Stimulated activated CD8-positive, alpha-beta memory T cell treated with anti-CD3 and anti-CD28 coated beads, Interleukin-12 subunit alpha, Interleukin-12 subunit beta, amount 100 ng/mL, for 1 hour (primary cell): ENCODE data around the gene METAP1.
"Not testable (repeated sequence)": the region's sequence is repeated elsewhere in the genome, so short reads cannot be mapped to it uniquely, and the experiment has no call there.

Source experiments
- DNase-seq: peaks from one replicate; pipeline ENCODE4 v3.0.0-alpha.2; 2020; ENCODE audit warnings: low read depth

Gene METAP1

DNA sequence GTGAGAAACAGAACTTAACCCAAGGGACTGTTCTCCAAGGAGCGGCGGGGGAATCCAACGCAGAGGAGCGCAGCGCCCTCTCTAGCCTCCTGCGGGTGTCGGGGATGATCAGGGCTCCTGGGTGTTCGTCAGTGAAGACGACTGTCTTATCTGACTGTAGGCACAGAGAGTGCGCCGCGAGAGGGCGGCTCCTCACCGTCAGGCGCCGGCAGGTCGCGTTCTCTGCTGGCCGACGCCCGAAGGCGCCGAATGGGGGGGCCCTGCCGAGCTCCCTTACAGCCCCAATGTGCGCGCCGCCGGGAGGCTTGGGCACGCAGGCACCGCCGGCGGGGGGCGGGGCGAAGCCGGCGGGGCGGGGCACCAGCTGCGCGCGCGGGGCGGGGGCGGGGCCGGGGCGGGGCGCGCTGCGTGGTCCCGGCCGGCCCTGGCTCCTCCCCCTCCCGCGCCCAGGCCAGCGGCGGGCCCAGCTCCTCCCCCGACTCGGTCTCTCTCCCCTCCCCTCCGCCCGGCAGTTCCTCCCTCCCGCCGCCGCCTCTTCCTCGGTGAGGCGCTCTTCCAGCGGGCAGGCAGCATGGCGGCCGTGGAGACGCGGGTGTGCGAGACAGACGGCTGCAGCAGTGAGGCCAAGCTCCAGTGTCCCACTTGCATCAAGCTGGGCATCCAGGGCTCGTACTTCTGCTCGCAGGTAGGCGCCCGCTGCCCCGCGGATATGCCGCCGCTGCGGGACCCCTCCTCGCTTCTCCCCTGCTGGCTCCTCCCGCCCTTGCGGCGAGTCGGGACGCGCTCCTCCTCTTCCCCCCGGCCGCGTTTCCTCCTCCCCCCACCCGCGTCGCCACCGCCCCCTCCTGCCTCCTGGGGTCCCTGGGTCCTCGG is at the start of gene METAP1:
TSS of gene METAP1 (plus strand) at position 539 of the 873 bp plus-strand sequence. CDS start at position 572, 33 bp downstream.
- DNase-seq: peak; percentile 92

DNA sequence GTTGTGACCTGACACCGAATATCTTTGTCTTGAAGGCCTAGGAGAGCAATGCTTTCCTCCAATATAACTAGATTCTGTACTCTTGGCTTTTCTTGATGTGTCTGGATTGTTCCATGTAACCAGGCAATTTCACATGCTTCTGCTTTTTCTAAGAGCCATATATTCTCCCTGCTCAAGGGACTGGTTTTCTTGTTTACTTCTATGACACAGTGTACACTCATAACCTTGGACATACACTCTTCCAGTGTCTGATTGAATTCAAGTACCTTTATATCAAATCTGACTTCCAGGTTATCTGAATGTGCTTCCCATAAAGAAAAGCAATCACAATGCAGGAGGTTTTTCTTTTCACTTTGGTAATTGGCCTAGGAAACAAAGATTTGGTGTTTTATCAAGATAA is 49.2 kb upstream of the METAP1 start:
- DNase-seq: no peak

DNA sequence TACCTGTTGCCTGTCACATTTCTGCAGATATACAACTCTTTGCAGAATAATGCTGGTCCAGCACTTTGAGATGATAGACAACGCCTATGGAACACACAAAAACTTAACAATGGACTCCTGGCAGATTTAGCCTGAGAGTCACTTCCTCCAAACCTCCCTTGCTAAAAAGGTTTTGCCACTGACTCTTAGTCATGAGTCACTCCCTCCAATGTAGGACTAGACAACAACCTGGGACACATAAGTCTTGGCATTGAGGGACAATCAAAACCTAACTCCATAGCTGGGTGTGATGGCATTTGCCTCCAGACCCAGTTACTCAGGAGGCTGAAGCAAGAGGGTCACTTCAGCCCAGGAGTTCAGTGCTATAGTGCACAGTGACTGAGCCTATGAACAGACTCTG is 44.6 kb upstream of the METAP1 start:
- DNase-seq: no peak

DNA sequence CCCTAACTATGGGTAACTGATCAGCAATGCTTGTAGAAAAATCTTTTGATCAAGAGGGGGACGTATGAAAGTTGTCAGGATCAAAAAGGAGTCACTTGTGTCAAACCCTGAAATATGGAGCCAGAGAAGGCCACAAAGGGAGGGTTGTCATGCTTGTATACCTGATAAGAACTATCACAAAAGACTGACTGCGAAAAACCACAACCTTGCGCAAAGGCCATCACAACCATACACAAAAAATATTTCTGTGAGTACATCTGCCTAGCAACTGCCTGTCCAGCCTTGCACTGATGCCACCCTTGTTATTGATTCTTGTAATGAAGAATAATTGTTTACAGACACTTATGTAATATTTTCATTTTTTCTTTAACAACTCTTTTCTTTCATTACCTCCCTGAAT is 43.8 kb upstream of the METAP1 start:
- DNase-seq: no peak

DNA sequence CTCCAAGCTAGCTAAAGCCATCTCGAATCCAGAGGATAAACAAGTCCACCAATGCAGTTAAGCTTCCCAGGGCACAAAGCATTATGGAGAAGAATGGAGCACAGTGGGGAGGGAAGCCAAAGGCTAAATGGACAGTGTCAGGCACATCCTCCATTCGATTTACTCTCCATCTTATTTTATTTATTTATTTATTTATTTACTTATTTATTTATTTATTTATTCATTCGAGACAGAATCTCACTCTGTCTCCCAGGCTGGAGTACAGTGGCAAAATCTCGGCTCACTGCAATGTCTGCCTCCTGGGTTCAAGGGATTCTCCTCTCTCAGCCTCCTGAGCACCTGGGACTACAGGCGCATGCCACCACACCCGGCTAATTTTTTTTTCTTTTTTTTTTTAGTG is 40.3 kb upstream of the METAP1 start:
- no peak for DNase-seq

DNA sequence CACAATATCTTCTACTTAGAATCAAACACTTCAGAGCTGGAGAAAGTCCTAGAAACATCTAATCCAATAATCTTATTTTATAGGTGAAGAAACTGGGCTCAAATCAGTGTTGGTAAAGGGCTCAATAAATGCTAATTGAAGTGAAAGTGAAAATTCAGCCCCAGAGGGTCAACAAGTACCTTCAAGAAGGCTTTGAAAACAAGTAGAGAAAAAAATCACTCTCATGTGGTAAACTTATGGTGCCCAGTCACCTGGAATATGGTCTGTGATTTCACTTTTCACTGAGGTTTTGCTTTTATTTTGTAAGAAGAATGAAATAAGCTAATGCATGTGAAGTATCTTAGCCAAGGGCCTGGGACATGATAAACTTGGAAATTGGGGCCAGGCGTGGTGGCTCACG is 37.5 kb upstream of the METAP1 start:
- DNase-seq: no peak

DNA sequence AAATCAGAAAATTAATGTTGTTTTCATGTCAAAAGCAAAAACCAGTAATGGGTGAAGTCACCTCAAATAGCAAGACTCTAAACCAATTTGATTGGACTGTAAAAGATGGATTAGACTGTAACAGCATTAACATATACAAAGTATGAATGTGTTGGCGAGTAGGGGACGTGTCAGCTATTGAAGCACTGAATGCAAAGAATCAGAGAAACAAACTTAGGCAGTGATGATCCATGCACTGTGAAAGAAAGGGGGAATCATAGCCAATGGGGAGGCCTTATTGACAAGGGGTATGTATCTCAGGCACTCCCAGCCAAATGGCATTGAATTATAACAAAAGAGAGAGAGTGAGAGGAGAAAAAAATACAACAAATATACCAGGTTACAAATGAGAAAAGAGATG is 36.1 kb upstream of the METAP1 start:
- DNase-seq: no peak

DNA sequence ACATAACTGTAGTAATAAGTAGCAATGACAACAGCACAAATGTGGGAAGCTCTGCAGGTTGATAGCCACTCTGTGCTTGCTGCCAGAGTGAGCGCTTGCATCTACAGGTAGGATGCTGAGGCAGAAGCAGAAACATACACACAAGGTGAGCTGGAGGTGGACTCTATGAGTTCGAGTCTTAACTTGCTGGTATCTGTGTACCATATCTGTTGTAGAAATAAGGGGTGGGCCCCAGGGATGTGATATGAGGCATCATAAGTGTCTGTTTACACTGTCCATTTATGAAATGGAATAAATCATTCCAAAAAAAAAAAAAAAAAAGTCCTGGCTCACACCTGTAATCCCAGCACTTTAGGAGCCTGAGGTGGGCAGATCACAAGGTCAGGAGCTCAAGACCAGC is 33.8 kb upstream of the METAP1 start:
- DNase-seq: no peak

DNA sequence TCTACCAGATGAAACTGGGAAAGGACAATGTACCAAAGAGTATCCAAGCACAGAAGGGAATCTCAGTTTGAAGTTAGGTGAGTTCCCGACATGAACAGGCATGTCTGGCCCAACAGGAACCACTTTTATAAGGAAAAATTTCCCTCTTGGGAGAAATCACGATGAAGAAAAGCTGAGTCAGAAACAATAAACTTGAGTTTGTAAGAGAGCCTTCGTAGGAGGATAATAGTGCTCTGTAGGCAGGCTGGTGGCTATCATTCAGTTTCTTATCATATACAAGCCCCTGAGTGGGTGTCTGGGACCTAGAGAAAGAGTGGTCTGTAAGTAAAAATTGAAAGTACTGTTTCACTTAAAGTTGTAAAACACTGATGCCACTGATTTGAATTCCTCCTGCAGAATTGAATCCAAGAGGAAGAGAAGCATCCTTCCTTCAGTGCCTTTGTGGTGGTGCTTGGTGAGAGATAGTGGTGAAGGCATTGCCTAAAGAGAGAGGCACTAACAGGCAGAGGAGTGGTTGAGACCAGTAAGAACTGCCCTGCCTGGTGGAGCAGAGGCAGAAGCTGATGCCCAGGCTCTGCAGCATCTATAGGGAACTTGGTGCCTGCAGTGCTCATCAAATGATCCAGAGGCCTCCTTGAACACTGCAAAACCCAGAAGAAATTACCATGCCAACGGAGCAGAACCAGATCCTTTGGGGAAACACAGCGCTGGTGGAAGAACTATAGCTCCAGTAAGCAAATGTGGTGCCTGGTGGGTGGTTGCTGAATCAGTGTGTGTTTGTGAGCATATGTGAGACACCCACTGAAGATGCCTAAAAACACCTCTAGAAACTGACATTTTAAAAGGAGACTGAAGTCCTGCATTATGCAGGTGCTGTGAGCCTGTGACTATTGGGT is 31.7 kb upstream of the METAP1 start:
- no peak for DNase-seq

DNA sequence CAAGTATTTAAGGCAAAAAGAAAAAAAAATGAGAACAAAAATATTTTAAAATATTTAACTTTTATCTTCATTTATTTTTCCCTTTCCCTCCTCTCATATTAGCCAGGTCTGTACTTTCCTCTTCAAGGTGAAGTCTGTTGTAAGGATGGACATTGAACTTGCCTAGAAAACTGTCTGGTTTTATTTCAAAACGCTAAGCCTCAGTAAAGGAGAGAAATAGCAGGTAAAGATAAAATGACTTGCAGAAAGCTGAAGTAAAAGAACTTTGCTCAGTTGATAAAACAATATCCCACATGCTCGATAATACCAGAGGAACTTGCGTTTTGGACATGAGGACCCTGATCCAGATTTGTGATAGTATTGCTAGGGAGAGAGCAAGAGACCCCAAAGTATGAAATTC is 28.6 kb upstream of the METAP1 start:
- no peak for DNase-seq

DNA sequence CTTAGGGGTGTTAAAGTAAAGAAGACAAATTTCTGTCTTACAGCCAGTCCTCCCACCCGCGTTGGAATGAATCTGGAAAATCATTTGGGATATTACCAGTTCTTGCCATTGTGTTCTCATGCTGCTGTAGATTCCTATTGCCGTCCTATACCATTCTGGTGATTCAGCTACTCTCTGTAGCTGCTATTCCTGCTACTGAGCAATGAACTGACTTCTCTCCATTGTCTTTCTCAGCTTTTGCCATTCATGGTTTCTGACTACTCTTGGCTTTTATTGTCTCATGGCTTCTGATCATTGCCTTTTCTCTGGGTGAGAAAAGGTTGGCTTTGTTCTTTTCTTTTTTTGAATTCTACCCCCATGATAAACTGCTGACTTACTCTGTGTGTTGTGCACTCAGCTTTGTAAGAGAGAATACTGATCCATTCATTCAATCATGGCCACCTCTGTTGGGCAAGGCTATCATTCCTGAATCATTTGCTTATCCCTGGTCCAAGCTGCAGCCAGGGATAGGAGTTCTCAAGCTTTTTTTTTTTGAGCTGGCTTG is 27.7 kb upstream of the METAP1 start:
- DNase-seq: no peak

DNA sequence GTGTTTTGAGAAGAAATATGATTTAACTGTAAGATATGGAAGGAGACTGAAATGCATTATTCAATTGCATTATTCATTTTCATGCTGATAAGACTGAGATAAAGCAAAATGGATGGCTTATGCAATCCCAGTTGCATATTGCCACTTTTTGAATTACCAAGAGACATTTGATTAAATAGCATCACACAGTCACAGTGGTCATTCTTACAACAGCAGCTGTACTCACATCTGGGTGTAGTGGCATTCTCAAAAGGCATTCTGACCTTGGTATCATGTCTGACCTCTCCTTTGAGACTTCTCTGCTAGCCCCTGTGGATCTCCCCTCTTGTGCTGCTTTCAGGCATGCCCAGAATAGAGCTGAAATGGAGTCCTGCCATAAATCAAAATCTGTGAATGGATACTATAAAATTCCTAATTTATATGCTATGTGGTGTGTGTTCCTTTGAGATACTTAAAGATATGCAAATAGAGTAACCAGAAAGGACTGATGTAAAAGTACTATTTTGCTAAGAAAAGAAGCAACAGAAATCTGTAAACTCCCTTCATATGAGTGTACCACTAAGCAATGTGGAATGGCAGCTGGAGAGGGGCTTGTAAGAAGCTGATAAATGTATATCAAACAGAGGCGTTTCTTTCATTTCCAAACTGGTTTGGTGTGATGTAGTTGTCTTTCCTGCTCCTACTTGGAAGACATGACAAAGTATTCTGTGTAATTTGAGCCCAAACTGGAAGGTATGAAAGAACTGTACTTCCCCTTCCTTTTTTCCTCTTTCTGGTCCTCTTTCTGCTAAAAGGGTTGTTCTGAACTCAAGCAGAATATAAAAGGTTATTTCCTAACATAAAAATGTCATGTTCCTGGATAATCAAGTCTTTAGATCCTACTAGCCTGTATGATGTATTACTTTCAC is 25.4 kb upstream of the METAP1 start:
- no peak for DNase-seq

DNA sequence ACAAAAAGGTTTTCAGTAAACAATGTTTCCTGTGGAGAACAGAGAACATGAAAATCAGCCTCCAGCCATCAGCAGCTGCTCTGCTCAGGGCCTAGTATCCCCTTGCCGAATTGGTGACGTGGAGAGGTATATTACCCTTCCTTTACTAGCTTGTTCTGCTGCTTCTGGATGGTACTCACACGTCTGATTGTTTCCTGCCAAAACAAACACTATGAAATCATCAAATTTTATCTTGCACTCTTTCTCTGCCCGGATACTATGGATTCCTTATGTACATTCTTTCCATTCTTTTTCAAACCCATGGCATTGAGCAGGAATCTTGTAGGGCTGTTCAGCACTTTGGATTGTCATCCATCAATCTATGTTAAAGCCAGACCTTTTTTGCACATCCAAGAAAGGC is 18.8 kb upstream of the METAP1 start:
- DNase-seq: no peak

DNA sequence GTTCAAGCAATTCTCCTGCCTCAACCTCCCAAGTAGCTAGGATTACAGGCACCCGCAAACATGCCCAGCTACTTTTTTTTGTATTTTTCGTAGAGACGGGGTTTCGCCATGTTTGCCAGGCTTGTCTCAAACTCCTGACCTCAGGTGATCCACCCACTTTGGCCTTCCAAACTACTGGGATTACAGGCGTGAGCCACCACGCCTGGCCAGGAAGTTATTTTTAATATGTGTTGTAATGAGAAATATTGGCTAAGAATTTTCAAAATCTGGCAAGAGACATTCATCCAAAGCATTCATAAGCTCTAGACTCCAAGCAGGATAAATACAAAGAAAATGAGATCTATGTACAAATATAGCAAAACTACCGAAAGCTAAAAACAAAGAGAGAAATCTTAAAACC is 18.0 kb upstream of the METAP1 start:
- DNase-seq: no peak

DNA sequence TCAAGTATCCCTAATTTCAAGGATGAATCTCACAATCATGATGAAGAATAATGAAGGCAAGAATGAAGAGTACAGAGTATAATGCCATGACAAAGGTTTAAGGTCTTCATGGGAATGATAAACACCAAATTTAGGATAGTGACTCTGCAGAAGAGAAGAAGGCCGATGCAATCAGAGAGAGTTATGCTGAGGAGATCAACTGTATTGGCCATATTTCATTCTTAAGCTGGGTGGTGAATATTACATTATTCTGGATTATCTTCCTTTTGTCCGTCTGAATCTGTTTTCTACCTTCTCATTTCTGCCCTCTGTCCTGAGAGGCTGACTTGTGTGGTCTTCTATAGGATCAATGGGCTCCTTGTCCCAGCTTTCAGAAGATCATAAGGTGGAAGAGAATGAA is 7.8 kb upstream of the METAP1 start:
- DNase-seq: no peak

DNA sequence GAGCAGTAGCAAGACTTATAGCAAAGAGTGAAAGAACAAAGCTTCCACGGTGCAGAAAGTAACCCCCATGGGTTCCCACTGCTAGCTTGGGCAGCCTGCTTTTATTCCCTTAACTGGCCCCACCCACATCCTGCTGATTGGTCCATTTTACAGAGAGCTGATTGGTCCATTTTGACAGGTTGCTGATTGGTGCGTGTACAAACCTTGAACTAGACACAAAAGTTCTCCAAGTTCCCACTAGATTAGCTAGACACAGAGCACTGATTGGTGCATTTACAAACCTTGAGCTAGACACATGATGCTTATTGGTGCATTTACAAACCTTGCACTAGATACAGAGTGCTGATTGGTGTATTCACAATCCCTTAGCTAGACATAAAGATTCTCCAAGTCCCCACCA is 2.7 kb upstream of the METAP1 start:
- DNase-seq: not testable (repeated sequence)

DNA sequence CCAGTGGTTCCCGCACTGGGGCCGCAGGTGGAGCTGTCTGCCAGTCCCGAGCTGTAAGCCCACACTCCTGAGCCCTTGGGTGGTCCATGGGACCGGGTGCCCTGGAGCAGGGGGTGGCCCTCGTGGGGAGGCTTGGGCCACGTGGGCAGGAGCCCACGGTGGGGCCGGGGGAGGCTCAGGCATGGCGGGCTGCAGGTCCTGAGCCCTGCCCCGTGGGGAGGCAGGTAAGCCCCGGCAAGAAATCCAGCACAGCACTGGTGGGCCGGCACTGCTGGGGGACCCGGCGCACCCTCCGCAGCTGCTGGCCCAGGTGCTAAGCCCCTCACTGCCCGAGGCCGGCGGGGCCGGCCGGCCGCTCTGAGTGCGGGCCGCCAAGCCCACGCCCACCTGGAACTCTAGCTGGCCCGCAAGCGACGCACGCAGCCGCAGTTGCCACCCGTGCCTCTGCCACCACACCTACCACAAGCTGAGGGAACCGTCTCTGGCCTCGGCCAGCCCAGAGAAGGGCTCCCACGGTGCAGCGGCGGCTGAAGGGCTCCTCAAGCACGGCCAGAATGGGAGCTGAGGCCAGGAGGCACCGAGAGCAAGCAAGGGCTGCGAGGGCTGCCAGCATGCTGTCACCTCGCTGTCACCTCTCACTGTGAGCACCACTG is 2.0 kb upstream of the METAP1 start:
- no peak for DNase-seq

DNA sequence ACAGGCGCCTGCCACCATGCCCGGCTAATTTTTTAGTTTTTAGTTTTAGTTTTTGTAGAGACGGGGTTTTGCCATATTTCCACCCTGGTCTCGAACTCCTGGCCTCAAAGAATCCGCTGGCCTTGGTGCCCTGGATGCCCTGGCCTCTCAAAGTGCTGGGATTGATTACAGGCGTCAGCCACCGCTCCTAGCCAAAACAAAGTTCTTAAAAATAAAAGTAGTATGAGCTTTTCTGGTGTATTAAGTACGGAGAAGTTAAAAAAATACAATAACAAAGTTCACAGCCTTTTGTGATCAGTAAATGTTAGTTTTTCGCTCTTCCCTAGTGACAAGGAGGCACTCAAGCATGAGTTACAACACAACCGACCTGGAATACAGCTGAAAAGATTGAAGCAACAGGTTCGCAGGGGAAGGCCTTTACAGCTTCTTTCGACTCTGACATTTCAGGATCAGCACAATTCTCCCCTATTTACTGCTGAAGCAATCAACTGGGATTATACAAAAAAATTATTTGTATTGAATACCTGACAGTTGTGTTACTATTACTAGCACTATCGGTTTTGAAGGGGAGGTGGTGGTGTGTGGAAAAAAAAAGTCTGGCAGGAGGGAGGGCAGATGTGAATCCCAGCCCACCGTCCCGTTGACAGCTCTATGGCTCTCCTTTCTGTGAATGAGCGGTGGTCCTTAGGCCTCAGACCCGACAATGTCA is 893 bp upstream of the METAP1 start:
- DNase-seq: no peak

DNA sequence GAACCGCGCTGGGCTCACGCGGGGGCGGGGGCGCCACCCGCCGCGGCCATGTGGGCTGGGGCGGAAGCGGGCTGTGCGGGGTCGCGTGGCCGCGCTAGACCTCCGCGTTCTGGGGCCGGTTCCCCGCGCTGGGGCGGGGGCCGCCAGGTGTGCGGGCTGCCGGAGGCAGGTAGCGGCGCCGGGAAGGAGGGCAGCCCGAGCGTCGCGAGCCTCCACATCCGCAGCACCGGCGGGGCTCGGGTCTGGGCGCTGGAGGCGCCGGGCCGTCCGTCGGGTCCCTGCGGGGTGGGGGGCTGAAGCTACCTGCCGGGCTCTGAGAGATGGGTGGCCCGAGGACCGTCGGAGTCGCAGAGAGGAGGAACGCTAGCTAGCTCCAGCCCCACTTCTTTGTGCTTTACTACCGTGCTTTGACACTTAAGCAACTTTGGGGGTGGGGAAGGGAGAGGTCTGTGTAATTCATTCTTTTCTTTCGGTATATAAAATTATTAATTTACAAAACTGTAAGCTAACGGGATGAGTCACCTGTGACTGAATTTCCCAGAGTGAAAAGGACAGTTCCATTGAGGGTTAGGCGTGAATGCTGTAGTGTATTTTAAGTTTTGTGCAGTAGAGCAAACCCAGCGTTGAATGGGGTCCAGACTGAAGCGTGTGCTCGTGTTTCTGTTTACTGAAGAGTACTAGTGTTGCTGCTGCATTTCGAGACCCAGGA is 689 bp downstream of the METAP1 start:
- no peak for DNase-seq

DNA sequence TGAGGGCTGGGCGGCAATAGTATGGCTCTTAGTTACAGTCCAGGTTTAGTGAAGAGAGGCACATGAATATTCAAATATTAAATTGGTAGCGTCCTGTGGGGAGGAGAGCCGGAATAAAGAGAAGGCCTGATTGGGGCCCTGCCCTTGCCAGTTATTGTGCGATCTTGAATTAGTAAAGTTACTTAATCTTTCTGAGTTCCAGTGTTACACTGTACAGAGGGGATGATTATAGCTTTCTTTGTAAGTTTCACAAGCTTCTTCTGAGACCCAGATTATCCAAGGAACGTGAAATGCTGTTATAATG is 1.2 kb downstream of the METAP1 start:
- DNase-seq: no peak
